ENCODE measurements around the gene SNU13. TPM values are rescaled to one million over a fixed set of nuclear protein-coding genes. Genes with fewer than 3 reads are reported as not detected.
"Not testable (repeated sequence)": the region's sequence is repeated elsewhere in the genome, so short reads cannot be mapped to it uniquely, and the experiment has no call there.

Gene SNU13
- total RNA-seq, 1 experiment from 2014 or later: 283 TPM

- H3K9ac ChIP-seq (ENCODE audit: low read length); H3K9me3 ChIP-seq (ENCODE audit: control insufficient read depth in 1 of 2, insufficient read depth in 1 of 2, low read depth in 1 of 2, low read length in 2 of 2); H3K27ac ChIP-seq (ENCODE audit: low read depth, low read length); POLR2A ChIA-PET; H3K27me3 ChIP-seq (ENCODE audit: insufficient read depth, low read length); DNase-seq (ENCODE audit: low read depth, low spot score); BruUV-seq (replicated peaks); CTCF ChIA-PET; H3K4me2 ChIP-seq (ENCODE audit: low read length); H2AFZ ChIP-seq (ENCODE audit: low read depth, low read length, poor library complexity, severe bottlenecking); H3K9me2 ChIP-seq (ENCODE audit: insufficient read depth); ATAC-seq; H3K4me1 ChIP-seq (ENCODE audit: control insufficient read depth in 1 of 2, insufficient read depth in 2 of 2, low read length in 2 of 2); intact Hi-C loops (cut with micrococcal nuclease); RAD21 ChIA-PET (ENCODE audit: low non-redundant PET in 1 of 2, low total read pairs in 2 of 2, uncharacterized antibody in 2 of 2, unreplicated experiment in 2 of 2); H3K4me3 ChIP-seq (replicated peaks in 1 of 2; ENCODE audit: low read depth in 1 of 2, low read length in 2 of 2); H4K20me1 ChIP-seq (ENCODE audit: insufficient read depth): not testable (repeated sequence)
- peaks cover 97% of the 10 kb centered on the region for H3K79me2 ChIP-seq (ENCODE audit: insufficient read depth, low read length)
- H3K36me3 ChIP-seq (ENCODE audit: control insufficient read depth in 1 of 2, insufficient read depth in 2 of 2, low read length in 2 of 2): peaks cover 69 to 71% of the 10 kb centered on the region in 2 experiments
Observed at GRCh38 chr22:41637623-41638022, 51.0 kb downstream of the SNU13 start.

- no peaks in the 10 kb centered on the region for H3K9me3 ChIP-seq (ENCODE audit: control insufficient read depth in 1 of 2, insufficient read depth in 1 of 2, low read depth in 1 of 2, low read length in 2 of 2)
- BruUV-seq (replicated peaks): no TSS peak
- RAD21 ChIA-PET (ENCODE audit: low non-redundant PET in 1 of 2, low total read pairs in 2 of 2, uncharacterized antibody in 2 of 2, unreplicated experiment in 2 of 2): no interaction called here
- CTCF ChIA-PET: no interaction called here
- H3K36me3 ChIP-seq (ENCODE audit: control insufficient read depth in 1 of 2, insufficient read depth in 2 of 2, low read length in 2 of 2): peaks cover 60% of the 10 kb centered on the region in 2 experiments
- no peak overlapping the region for H2AFZ ChIP-seq (ENCODE audit: low read depth, low read length, poor library complexity, severe bottlenecking)
- no peak for DNase-seq (ENCODE audit: low read depth, low spot score)
- H3K27me3 ChIP-seq (ENCODE audit: insufficient read depth, low read length): no peaks in the 10 kb centered on the region
- peaks cover 93% of the 10 kb centered on the region for H3K79me2 ChIP-seq (ENCODE audit: insufficient read depth, low read length)
- H3K27ac ChIP-seq (ENCODE audit: low read depth, low read length): no peak overlapping the region
- no peak overlapping the region for H3K9ac ChIP-seq (ENCODE audit: low read length)
- TF ChIP-seq REST (IDR thresholded peaks at IDR 0.05; ENCODE audit: low read depth): no peak
- TF ChIP-seq POLR2AphosphoS5 (IDR thresholded peaks at IDR 0.05; ENCODE audit: low read depth, low read length): no peak
- TF ChIP-seq MAX (IDR thresholded peaks at IDR 0.05): no peak
- no peak for TF ChIP-seq SP1 (IDR thresholded peaks at IDR 0.05; ENCODE audit: low read depth)
- no peak for TF ChIP-seq RAD21 (IDR thresholded peaks at IDR 0.05; ENCODE audit: low read depth)
- no peak for TF ChIP-seq CBX3 (IDR thresholded peaks at IDR 0.05; ENCODE audit: low read depth)
- no peak for TF ChIP-seq JUND (IDR thresholded peaks at IDR 0.05)
- TF ChIP-seq EZH2phosphoT487 (IDR thresholded peaks at IDR 0.05; ENCODE audit: borderline replicate concordance): no peak
- no peak for TF ChIP-seq CEBPB (IDR thresholded peaks at IDR 0.05; ENCODE audit: low read depth)
- TF ChIP-seq ELF1 (IDR thresholded peaks at IDR 0.05; ENCODE audit: borderline replicate concordance, low read depth): no peak
- no peak for TF ChIP-seq TCF7L2 (IDR thresholded peaks at IDR 0.05; ENCODE audit: borderline replicate concordance, extremely low read depth, insufficient read depth, insufficient read length)
- no peak for TF ChIP-seq FOSL1 (IDR thresholded peaks at IDR 0.05; ENCODE audit: low read depth)
- TF ChIP-seq EGR1 (IDR thresholded peaks at IDR 0.05; ENCODE audit: low read depth): no peak
- peaks cover 10% of the 10 kb centered on the region; the same call in 1 of the 2 replicates for H4K20me1 ChIP-seq (ENCODE audit: insufficient read depth)
- no peak overlapping the region for H3K4me3 ChIP-seq (replicated peaks in 1 of 2; ENCODE audit: low read depth in 1 of 2, low read length in 2 of 2)
- H3K4me2 ChIP-seq (ENCODE audit: low read length): no peak overlapping the region
- POLR2A ChIA-PET: no interaction called here
- no peaks in the 10 kb centered on the region for H3K9me2 ChIP-seq (ENCODE audit: insufficient read depth)
- H3K4me1 ChIP-seq (ENCODE audit: control insufficient read depth in 1 of 2, insufficient read depth in 2 of 2, low read length in 2 of 2): no peaks in the 10 kb centered on the region
- intact Hi-C loops (cut with micrococcal nuclease): no loop called here
- ATAC-seq: 0 out of 2 replicates have a peak, but pooled peaks have one; percentile 41
Observed at GRCh38 chr22:41636467-41636866, 52.2 kb downstream of the SNU13 start.

GRCh38 chr22:41634610-41635009 is 54.1 kb downstream of the SNU13 start:
- intact Hi-C loops (cut with micrococcal nuclease); H2AFZ ChIP-seq (ENCODE audit: low read depth, low read length, poor library complexity, severe bottlenecking); ATAC-seq; H3K4me2 ChIP-seq (ENCODE audit: low read length); BruUV-seq (replicated peaks); H3K27ac ChIP-seq (ENCODE audit: low read depth, low read length); DNase-seq (ENCODE audit: low read depth, low spot score); H4K20me1 ChIP-seq (ENCODE audit: insufficient read depth); H3K4me3 ChIP-seq (replicated peaks in 1 of 2; ENCODE audit: low read depth in 1 of 2, low read length in 2 of 2); H3K9ac ChIP-seq (ENCODE audit: low read length); H3K27me3 ChIP-seq (ENCODE audit: insufficient read depth, low read length); H3K9me2 ChIP-seq (ENCODE audit: insufficient read depth); H3K4me1 ChIP-seq (ENCODE audit: control insufficient read depth in 1 of 2, insufficient read depth in 2 of 2, low read length in 2 of 2); H3K9me3 ChIP-seq (ENCODE audit: control insufficient read depth in 1 of 2, insufficient read depth in 1 of 2, low read depth in 1 of 2, low read length in 2 of 2); RAD21 ChIA-PET (ENCODE audit: low non-redundant PET in 1 of 2, low total read pairs in 2 of 2, uncharacterized antibody in 2 of 2, unreplicated experiment in 2 of 2); CTCF ChIA-PET: not testable (repeated sequence)
- Histone ChIP-seq H3K79me2 (ENCODE audit: insufficient read depth, low read length) (peaks cover 80% of the 10 kb centered on the region), H3K36me3 (ENCODE audit: control insufficient read depth in 1 of 2, insufficient read depth in 2 of 2, low read length in 2 of 2) (peaks cover 47 to 51% of the 10 kb centered on the region in 2 experiments)
- POLR2A ChIA-PET: interaction anchor here (2.8 kb wide), 1 partner anchor 14 kb away, joined by 13 read pairs; the partner anchor contains the start of genes DESI1 and XRCC6
